ENCODE results near the gene KCNMB2. TPM values are rescaled to one million over a fixed set of nuclear protein-coding genes. Genes with fewer than 3 reads are reported as not detected.

The KCNMB2 gene
- total RNA-seq, 2 experiments from 2014 or later: not detected

DNA sequence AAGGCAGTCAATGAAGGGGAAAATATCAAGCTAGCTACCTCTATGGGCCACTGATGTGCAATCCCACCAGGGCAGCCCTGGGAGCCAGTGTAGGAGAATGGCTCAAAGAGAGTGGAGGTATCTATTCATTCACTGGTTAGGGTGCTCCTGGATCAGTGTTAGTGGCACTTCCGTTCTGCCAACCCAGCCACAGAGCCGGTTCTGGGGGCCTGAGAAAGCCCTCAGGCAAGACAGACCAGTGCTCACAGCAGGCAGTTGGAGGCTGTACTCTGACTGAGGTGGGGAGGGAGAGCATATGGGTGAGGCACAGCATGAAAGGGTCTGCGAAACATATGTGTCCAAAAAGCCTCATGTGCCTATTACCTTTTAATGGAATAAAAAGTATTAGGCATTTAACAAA is 109.3 kb downstream of the KCNMB2 start:
- Mint-ChIP-seq H3K9me3 (peaks cover 5% of the 10 kb centered on the region), H3K4me3 (no peak overlapping the region), H3K27ac (no peak overlapping the region), H3K27me3 (ENCODE audit: low read depth) (peaks cover 6% of the 10 kb centered on the region), H3K4me1 (ENCODE audit: low read depth) (no peaks in the 10 kb centered on the region), H3K36me3 (ENCODE audit: low read depth) (no peaks in the 10 kb centered on the region)
- CTCF ChIA-PET: no interaction called here
- intact Hi-C loops (cut with micrococcal nuclease): no loop called here
- DNase-seq: no peak

DNA sequence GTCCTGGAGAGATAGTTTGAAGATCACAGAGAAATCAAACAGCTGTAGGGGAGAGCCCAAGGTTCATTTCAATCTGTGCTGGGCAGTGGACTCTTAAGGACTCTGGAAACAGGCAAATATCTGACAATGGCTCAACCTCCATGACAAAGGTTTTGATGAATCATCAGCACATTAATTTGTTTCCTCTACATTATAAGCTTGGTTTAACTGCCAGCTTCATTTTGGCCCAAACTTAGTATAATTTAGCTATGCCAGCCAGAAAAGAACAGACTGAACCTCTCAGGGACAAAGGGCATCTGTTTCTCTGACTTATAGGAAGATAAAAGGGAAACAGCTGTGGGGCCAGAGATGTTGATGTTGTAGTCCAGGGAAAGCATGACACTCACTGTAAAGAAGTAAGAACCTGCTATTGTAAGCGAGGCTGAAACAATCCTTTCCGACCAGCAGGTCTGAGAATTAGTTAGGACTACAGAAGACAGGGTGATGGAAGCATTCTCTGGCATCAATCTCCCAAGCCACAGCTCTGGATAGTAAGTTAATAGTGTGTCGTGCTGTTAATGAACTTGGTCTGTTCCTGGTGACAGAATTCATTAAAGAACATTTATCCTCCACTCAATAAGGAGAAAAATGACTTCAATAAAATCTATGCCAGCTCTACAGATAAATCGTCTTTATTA is 110.1 kb downstream of the KCNMB2 start:
- Mint-ChIP-seq H3K27ac (no peak overlapping the region), H3K4me1 (ENCODE audit: low read depth) (no peaks in the 10 kb centered on the region), H3K36me3 (ENCODE audit: low read depth) (no peaks in the 10 kb centered on the region), H3K9me3 (peaks cover 5% of the 10 kb centered on the region), H3K27me3 (ENCODE audit: low read depth) (peaks cover 4% of the 10 kb centered on the region), H3K4me3 (no peak overlapping the region)
- intact Hi-C loops (cut with micrococcal nuclease): no loop called here
- DNase-seq: no peak
- CTCF ChIA-PET: interaction anchor here (0.6 kb wide), 1 partner anchor 1379 kb away, joined by 3 read pairs; no protein-coding TSS in a partner anchor

DNA sequence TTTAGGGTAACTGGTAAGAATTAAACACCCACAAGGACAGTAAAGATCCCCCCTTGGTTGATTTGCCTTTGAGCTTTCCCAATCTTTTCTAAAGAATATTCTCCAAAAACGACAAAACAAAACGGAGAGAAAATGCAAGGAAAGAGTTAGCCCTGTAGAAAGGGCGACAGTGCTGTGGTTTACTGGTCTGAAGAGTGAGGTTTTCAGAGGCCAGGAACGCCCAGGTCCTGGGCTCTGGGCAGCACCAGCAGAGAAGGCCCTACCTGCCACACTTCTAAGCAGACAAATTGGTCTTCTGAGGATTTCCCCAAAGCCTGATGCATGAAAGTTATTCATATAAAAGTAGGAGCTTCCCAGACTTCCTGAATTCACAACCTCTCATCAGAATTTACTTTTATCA is 119.3 kb downstream of the KCNMB2 start:
- intact Hi-C loops (cut with micrococcal nuclease): no loop called here
- Mint-ChIP-seq H3K27me3 (ENCODE audit: low read depth) (peaks cover 8% of the 10 kb centered on the region), H3K4me3 (no peak overlapping the region), H3K27ac (no peak overlapping the region), H3K9me3 (no peaks in the 10 kb centered on the region), H3K36me3 (ENCODE audit: low read depth) (no peaks in the 10 kb centered on the region), H3K4me1 (ENCODE audit: low read depth) (no peaks in the 10 kb centered on the region)
- CTCF ChIA-PET: no interaction called here
- no peak for DNase-seq

DNA sequence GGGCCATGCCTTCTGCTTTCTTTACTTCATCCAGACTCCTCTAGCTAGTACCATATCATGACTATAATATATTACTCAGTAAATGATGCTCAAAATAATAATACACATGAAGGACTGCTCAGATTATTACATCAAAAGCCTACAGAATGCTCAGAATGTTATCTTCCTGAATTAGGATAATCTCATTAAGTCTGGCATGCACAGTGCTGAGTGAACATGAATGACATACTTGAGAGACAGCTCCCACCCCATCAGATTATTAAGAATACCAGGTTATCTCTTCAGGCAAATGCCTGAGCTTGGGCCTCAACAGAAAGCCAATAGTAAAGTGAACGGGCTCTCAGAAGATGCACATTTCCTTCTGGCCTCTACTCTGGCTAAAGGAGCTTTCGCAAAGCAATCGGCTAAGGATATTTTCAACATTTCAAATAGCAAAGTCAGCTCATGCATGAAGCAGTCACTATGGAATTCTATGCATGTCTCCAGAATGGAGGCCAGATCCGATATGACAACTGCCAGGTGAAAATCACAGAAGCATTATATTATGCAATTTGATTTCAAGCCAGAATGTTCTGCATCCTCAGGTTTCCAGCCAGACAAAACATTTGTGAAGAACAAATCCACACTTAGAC is 122.6 kb downstream of the KCNMB2 start:
- Mint-ChIP-seq H3K27ac (no peak overlapping the region), H3K4me1 (ENCODE audit: low read depth) (no peaks in the 10 kb centered on the region), H3K4me3 (no peak overlapping the region), H3K27me3 (ENCODE audit: low read depth) (peaks cover 5% of the 10 kb centered on the region), H3K36me3 (ENCODE audit: low read depth) (no peaks in the 10 kb centered on the region), H3K9me3 (no peaks in the 10 kb centered on the region)
- intact Hi-C loops (cut with micrococcal nuclease): no loop called here
- DNase-seq: no peak
- CTCF ChIA-PET: no interaction called here

DNA sequence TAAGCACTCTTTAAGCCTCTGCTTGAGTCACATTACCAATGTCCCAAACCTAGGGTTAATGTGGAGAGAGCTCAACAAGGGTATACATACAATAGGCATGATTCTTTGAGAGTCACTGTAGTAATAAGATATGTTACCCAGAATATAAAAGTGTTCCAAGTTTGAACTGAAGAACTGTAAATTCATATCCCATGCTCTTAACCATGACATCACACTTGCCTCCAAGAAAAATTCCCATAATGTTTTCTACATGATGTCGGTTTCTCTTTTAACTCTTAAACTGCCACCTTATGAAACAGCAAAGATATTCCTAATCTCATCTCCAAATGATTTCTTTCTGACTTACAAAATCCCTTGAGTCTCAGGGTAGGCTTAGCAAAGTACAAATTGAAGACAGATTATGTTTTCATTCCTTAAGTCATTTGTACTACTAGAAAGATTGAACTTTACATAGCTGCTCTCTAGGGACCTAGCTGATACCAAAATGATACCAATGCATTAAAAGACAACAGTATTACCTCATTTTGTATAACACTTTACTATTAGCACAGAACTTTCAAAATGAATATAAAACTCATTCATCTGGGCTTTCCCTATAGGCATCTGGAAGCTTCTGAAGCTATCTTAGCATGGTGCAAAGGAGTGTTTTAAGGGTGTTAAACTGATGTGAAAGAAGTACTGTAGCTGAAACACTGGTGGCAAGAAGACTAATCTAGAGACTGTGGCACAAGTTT is 127.1 kb downstream of the KCNMB2 start:
- Mint-ChIP-seq H3K36me3 (ENCODE audit: low read depth) (no peaks in the 10 kb centered on the region), H3K27ac (no peak overlapping the region), H3K9me3 (no peaks in the 10 kb centered on the region), H3K27me3 (ENCODE audit: low read depth) (peaks cover 8% of the 10 kb centered on the region), H3K4me3 (no peak overlapping the region), H3K4me1 (ENCODE audit: low read depth) (no peaks in the 10 kb centered on the region)
- intact Hi-C loops (cut with micrococcal nuclease): no loop called here
- DNase-seq: no peak
- CTCF ChIA-PET: interaction anchor here (0.6 kb wide), 1 partner anchor 272 kb away, joined by 3 read pairs; no protein-coding TSS in a partner anchor

DNA sequence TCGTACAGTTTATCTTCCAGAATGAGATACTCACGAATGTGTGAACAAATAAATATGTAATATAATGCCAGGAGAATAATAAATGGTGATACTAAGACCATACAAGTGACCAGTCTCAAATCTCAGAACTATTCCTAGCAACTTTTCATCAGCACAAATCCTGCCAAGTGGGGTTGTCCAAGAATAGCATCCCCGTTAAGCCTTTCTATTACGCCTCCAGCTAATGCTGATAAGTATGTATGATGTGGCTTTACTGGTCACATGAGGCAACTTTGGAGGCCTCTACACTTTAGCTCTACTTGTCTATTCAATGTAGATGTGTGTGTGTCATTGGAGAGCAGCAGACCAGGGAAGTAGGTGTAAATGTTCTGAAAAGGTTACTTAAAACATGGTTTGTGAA is 129.5 kb downstream of the KCNMB2 start:
- DNase-seq: no peak
- intact Hi-C loops (cut with micrococcal nuclease): no loop called here
- peaks cover 8% of the 10 kb centered on the region for H3K27me3 Mint-ChIP-seq (ENCODE audit: low read depth)
- no peaks in the 10 kb centered on the region for H3K36me3 Mint-ChIP-seq (ENCODE audit: low read depth)
- peaks cover 5% of the 10 kb centered on the region for H3K4me1 Mint-ChIP-seq (ENCODE audit: low read depth)
- CTCF ChIA-PET: no interaction called here
- H3K4me3 Mint-ChIP-seq: no peak overlapping the region
- H3K27ac Mint-ChIP-seq: no peak overlapping the region
- no peaks in the 10 kb centered on the region for H3K9me3 Mint-ChIP-seq

DNA sequence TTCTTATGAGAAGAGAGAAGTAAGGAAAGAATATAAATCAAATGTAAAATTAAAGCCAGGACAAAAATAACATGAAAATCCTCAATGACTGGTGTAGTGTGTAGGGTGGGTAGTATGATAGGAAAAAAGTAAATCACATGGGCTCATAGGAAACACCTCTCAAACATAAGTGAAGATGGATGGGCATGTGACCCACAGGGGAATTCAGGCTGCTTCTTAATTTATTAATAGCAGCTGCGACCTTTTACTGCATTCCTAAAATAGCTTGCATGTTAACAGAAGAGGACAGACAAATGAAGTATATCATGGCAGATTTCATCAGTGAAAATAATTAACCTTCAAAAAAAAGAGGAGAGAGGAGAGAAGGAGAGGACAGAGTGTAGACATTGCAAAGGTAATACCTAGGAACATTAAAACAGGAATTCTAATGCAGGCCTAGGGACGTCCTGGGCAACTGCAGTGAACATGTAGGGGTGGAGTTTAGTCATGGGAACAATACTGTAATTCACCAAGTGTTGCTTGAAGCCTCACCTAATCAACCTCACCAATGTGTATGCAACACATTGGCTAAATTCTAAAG is 132.9 kb downstream of the KCNMB2 start:
- Mint-ChIP-seq H3K9me3 (no peaks in the 10 kb centered on the region), H3K4me3 (no peak overlapping the region), H3K27ac (no peak overlapping the region), H3K27me3 (ENCODE audit: low read depth) (peaks cover 5% of the 10 kb centered on the region), H3K4me1 (ENCODE audit: low read depth) (peaks cover 5% of the 10 kb centered on the region), H3K36me3 (ENCODE audit: low read depth) (no peaks in the 10 kb centered on the region)
- intact Hi-C loops (cut with micrococcal nuclease): no loop called here
- CTCF ChIA-PET: no interaction called here
- no peak for DNase-seq

DNA sequence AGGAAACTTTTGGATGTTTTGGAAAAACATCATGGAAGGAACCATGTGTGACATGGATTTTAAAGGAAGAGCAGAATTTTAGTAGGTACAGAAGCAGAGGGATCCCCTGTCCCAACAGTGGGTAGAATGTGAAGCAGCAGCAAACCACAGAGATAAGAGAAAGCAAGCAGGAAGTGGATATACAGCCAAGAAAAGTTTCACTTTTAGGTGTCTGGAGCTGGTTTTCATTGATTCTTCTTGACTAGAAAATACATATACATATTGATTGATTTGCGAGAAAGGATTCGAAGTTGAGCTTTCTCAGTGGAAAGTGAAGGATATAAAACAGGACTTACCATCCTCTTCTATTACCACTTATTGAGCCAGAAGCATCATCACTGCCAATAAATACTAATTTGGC is 133.5 kb downstream of the KCNMB2 start:
- H3K4me3 Mint-ChIP-seq: no peak overlapping the region
- intact Hi-C loops (cut with micrococcal nuclease): no loop called here
- no peaks in the 10 kb centered on the region for H3K9me3 Mint-ChIP-seq
- H3K4me1 Mint-ChIP-seq (ENCODE audit: low read depth): peaks cover 5% of the 10 kb centered on the region
- CTCF ChIA-PET: no interaction called here
- H3K27ac Mint-ChIP-seq: no peak overlapping the region
- H3K36me3 Mint-ChIP-seq (ENCODE audit: low read depth): no peaks in the 10 kb centered on the region
- no peak for DNase-seq
- peaks cover 2% of the 10 kb centered on the region for H3K27me3 Mint-ChIP-seq (ENCODE audit: low read depth)

DNA sequence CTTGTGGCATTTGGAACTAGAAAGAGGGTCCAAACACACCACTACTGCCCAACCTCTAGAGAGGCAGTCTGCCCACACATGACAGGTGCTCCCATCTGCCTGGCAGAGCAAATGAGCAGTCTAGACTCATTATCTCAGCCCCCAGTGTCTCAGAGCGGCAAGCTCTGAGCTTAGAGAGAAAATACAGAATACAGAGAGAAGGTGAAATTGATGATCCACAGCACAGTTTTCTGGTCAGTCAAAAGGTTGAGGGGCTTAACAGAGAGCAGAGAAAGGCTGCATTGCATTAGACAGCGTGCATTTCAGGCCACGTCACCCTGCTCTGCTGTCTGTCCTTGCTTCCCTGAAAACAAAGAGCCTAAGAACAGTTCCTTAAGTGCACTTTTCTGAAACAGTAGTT is 135.1 kb downstream of the KCNMB2 start:
- Mint-ChIP-seq H3K4me1 (ENCODE audit: low read depth) (peaks cover 5% of the 10 kb centered on the region), H3K27me3 (ENCODE audit: low read depth) (no peaks in the 10 kb centered on the region), H3K9me3 (no peaks in the 10 kb centered on the region), H3K36me3 (ENCODE audit: low read depth) (no peaks in the 10 kb centered on the region), H3K27ac (no peak overlapping the region), H3K4me3 (no peak overlapping the region)
- CTCF ChIA-PET: no interaction called here
- intact Hi-C loops (cut with micrococcal nuclease): no loop called here
- DNase-seq: no peak

DNA sequence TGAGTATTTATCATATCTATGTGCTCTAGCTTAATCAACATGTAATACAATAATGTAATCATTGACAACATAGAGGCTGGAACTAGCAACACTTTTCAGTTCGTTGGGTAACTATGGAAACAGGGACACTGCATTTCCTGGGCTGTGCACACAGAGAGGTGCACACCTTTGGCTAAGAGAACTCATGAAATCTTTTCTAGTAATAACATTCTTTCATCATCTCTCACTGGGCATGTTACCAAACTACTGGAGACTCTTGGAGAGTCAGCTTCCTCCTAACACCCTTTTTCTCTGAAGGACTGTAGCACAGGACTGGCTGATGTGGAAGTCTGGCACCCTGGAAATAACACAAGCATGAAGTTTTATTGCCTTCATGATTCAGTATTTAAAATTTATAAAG is 135.6 kb downstream of the KCNMB2 start:
- Mint-ChIP-seq H3K9me3 (no peaks in the 10 kb centered on the region), H3K4me1 (ENCODE audit: low read depth) (peaks cover 5% of the 10 kb centered on the region), H3K4me3 (no peak overlapping the region), H3K27ac (no peak overlapping the region), H3K27me3 (ENCODE audit: low read depth) (no peaks in the 10 kb centered on the region), H3K36me3 (ENCODE audit: low read depth) (no peaks in the 10 kb centered on the region)
- intact Hi-C loops (cut with micrococcal nuclease): no loop called here
- CTCF ChIA-PET: no interaction called here
- DNase-seq: no peak

DNA sequence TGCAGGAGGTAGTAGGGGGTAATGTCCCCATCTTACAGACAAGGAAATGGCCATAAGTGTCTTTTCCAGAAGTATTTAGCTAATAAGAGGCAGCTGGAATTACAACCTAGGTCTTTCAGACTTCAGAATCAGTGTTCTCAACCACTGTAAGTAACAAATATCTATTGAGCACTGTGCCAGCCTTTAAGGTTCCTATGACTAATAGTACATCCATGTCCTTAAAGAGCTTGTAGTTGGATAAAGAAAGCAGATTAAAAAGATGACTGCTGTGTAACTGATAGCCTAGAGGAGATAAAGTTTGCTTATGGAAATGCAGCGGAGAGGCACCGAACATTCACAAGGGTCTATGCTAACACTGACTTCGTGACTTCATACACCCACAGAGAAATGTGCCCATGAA is 136.0 kb downstream of the KCNMB2 start:
- Mint-ChIP-seq H3K27ac (no peak overlapping the region), H3K9me3 (no peaks in the 10 kb centered on the region), H3K4me3 (no peak overlapping the region), H3K27me3 (ENCODE audit: low read depth) (no peaks in the 10 kb centered on the region), H3K36me3 (ENCODE audit: low read depth) (no peaks in the 10 kb centered on the region), H3K4me1 (ENCODE audit: low read depth) (peaks cover 5% of the 10 kb centered on the region)
- intact Hi-C loops (cut with micrococcal nuclease): no loop called here
- DNase-seq: no peak
- CTCF ChIA-PET: no interaction called here

DNA sequence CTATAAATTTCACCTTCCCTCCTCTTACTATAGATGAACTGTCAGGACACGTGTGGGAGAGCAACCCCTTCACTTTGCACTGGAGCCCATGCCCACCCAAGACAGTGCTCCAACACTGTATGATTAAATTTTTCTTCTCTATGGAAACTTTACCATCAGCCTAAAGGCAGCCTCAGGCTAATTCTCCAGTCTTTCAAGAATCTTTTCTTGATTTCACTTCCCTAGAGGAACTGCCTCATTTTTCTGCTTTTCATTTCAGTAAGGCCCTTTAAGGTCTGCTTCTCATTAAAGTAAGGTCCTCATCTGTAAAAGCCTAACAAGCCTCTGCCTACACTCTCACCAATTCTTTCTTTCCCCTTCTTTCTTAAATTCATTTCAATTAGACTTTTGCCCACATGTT is 137.3 kb downstream of the KCNMB2 start:
- CTCF ChIA-PET: no interaction called here
- H3K9me3 Mint-ChIP-seq: no peaks in the 10 kb centered on the region

DNA sequence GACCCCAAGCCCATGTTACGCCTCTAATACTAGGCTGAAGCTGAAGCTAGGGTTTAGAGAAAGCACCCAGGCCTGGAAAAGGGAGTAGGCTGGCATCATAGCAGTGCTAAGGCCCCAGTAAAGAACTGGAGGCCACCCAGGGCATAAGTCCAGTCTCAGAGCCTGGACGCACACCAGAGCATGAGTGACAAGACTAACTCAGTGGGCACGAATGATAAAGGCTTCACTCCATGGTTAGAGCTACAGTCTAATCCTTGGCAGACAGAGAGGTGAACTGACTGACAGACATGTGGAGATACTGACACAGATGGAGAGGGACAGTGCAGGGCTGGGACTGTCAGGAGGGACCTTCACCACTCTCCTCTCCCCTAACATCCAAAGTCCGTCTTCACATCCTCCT is 139.8 kb downstream of the KCNMB2 start:
- Mint-ChIP-seq H3K27ac (no peak overlapping the region), H3K4me3 (no peak overlapping the region), H3K9me3 (no peaks in the 10 kb centered on the region), H3K4me1 (ENCODE audit: low read depth) (no peaks in the 10 kb centered on the region), H3K36me3 (ENCODE audit: low read depth) (no peaks in the 10 kb centered on the region), H3K27me3 (ENCODE audit: low read depth) (no peaks in the 10 kb centered on the region)
- intact Hi-C loops (cut with micrococcal nuclease): no loop called here
- CTCF ChIA-PET: no interaction called here
- DNase-seq: no peak

More for the DNA sequence above, 137.3 kb downstream of the KCNMB2 start:
- no peak for DNase-seq
- intact Hi-C loops (cut with micrococcal nuclease): no loop called here
- H3K4me1 Mint-ChIP-seq (ENCODE audit: low read depth): peaks cover 5% of the 10 kb centered on the region
- no peak overlapping the region for H3K4me3 Mint-ChIP-seq
- H3K27ac Mint-ChIP-seq: no peak overlapping the region
- no peaks in the 10 kb centered on the region for H3K27me3 Mint-ChIP-seq (ENCODE audit: low read depth)
- no peaks in the 10 kb centered on the region for H3K36me3 Mint-ChIP-seq (ENCODE audit: low read depth)

All from activated naive CD4-positive, alpha-beta T cell treated with anti-CD3 and anti-CD28 coated beads for 36 hours (primary cell).